Measurements from ENCODE around the gene USP35.
A peak's percentile ranks its signal among the peaks of the same experiment; 100 is the strongest.
"Not testable (repeated sequence)": the region's sequence is repeated elsewhere in the genome, so short reads cannot be mapped to it uniquely, and the experiment has no call there.

Gene USP35

DNA sequence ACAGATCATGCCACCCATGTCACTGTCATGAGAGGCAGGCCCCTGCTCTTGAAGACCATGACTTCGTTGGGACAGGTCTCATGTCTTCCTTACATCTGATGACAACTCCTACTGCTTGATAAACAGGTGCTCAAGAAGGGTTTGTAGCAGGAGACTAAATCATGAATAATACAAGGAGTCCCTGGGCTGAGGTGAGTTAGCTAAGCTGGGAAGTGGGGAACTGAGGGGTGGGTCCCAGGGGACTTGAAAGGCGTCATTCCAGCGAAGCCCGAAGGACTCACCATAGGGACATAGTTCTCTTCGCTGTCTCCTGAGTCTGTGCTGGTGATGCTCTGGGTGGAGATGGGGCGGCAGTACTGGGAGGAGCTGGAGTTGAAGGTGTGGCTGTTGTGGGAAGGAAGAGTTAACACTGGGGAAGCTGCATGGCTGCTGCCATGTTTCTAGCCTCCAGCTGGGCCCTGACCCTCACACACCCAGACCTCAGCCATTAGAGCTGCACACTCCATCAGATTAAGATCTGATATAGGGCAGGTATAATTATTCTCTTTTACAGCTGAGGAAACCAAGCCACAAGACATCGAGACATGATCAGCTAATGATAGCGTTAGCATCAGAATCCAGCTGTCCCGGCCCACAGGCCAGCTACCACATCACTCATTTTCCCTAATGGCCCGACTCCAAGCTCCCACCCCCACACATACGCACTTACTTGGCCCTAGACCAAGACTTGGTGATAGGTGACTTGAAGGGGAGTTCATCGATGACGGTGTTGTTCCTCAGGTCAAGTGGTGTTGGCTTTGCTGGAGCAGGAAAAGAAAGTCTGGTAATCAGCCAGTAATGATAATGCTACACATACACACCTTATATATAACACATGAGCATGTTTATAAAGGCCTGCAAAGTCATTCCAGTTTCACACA, 32.9 kb downstream of the USP35 start:
- no peak overlapping the region for H3K9ac ChIP-seq (ENCODE audit: low read length in 5 of 5)
- no peaks in the 10 kb centered on the region for H3K4me1 ChIP-seq (ENCODE audit: control insufficient read depth in 5 of 5, insufficient read depth in 5 of 5, low read length in 5 of 5)
- H3K27me3 ChIP-seq (ENCODE audit: control insufficient read depth in 5 of 5, insufficient read depth in 4 of 5, low read length in 5 of 5) = no peaks in the 10 kb centered on the region
- peaks cover 4 to 95% (median 90%) of the 10 kb centered on the region in 5 donors for H3K36me3 ChIP-seq (ENCODE audit: control insufficient read depth in 5 of 5, insufficient read depth in 5 of 5, low read length in 5 of 5)
- no peak overlapping the region for H3K27ac ChIP-seq (ENCODE audit: low read depth, low read length)
- no peaks in the 10 kb centered on the region for H3K9me3 ChIP-seq (ENCODE audit: control insufficient read depth in 5 of 5, low read length in 5 of 5)
- H3K4me3 ChIP-seq (ENCODE audit: low read depth in 1 of 5, low read length in 5 of 5) = no peak overlapping the region

DNA sequence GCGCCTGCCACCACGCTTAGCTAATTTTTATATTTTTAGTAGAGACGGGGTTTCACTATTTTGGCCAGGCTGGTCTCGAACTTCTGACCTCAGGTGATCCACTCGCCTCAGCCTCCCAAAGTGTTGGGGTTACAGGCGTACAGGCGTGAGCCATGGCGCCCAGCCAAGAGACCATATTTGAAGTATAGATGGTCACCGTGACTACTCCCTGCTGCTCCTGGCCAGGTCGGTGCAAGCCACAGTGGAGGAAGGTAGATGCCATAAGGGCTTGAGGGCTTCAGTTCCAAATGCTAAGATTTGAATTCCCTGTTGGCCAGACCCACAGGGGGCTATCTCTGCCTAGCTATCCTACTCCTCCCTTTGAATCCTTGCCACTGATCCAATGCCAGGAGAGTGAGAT, 34.0 kb downstream of the USP35 start:
- H3K4me3 ChIP-seq (ENCODE audit: low read depth in 1 of 5, low read length in 5 of 5); H3K9ac ChIP-seq (ENCODE audit: low read length in 5 of 5); H3K27me3 ChIP-seq (ENCODE audit: control insufficient read depth in 5 of 5, insufficient read depth in 4 of 5, low read length in 5 of 5); H3K4me1 ChIP-seq (ENCODE audit: control insufficient read depth in 5 of 5, insufficient read depth in 5 of 5, low read length in 5 of 5); H3K9me3 ChIP-seq (ENCODE audit: control insufficient read depth in 5 of 5, low read length in 5 of 5); H3K27ac ChIP-seq (ENCODE audit: low read depth, low read length): not testable (repeated sequence)
- H3K36me3 ChIP-seq (ENCODE audit: control insufficient read depth in 5 of 5, insufficient read depth in 5 of 5, low read length in 5 of 5) = peaks cover 4 to 87% (median 85%) of the 10 kb centered on the region in 5 donors

DNA sequence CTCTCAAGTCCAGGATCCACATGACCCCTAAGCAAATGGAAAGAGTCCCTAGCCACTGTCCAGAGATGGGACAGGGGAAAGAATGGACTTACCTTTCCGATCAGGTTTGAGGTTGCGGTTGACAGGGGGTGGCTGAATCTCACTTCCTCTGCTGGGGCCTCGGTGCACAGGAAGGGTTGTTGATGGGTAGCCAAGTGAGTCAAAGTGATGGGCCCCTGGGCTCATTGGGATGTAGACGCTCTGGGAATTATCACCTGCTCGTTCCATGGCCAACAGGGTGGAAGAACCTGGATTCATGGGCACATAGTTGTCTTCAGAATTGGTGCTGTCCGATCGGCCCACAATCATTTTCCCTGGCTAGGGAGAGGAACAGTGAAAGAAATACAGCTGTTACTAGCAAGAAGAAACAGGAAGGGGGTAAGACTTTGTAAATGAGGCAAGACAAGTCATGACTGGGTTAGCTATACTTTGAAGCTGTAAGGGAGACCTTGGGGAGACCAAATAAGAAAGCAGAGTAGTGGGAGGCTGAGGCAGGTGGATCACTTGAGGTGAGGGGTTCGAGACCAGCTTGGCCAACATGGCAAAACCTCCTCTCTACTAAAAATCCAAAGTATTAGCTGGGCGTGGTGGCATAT, 34.7 kb downstream of the USP35 start:
- Histone ChIP-seq H3K36me3 (ENCODE audit: control insufficient read depth in 5 of 5, insufficient read depth in 5 of 5, low read length in 5 of 5) (peaks cover 4 to 79% (median 79%) of the 10 kb centered on the region in 5 donors), H3K4me1 (ENCODE audit: control insufficient read depth in 5 of 5, insufficient read depth in 5 of 5, low read length in 5 of 5) (peaks cover 0 to 2% (median 0%) of the 10 kb centered on the region in 5 donors), H3K27me3 (ENCODE audit: control insufficient read depth in 5 of 5, insufficient read depth in 4 of 5, low read length in 5 of 5) (no peaks in the 10 kb centered on the region), H3K27ac (ENCODE audit: low read depth, low read length) (no peak overlapping the region), H3K4me3 (ENCODE audit: low read depth in 1 of 5, low read length in 5 of 5) (no peak overlapping the region), H3K9ac (ENCODE audit: low read length in 5 of 5) (no peak overlapping the region), H3K9me3 (ENCODE audit: control insufficient read depth in 5 of 5, low read length in 5 of 5) (no peaks in the 10 kb centered on the region)

DNA sequence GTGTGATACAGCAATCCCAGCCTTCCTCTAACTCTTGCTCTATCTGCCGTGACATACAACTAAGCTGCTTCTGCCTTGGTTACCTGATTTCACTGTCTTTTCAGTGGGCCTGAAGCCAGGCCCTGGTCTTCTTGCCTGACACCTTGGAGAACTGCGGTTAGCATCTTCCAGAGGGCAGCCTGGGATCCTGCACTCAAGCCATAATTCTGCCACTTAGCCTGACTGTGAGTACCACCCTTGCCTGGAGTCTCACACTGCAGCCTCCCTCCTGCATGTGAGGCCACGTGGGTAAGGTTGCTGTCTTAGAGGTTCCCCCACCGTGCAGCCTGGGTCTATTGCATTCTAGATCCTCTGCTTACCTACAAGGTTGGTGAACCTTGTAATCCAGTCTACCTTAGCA, 35.8 kb downstream of the USP35 start:
- H3K36me3 ChIP-seq (ENCODE audit: control insufficient read depth in 5 of 5, insufficient read depth in 5 of 5, low read length in 5 of 5) = peaks cover 4 to 69% (median 68%) of the 10 kb centered on the region in 5 donors
- H3K4me1 ChIP-seq (ENCODE audit: control insufficient read depth in 5 of 5, insufficient read depth in 5 of 5, low read length in 5 of 5) = peaks cover 0 to 5% (median 0%) of the 10 kb centered on the region in 5 donors

DNA sequence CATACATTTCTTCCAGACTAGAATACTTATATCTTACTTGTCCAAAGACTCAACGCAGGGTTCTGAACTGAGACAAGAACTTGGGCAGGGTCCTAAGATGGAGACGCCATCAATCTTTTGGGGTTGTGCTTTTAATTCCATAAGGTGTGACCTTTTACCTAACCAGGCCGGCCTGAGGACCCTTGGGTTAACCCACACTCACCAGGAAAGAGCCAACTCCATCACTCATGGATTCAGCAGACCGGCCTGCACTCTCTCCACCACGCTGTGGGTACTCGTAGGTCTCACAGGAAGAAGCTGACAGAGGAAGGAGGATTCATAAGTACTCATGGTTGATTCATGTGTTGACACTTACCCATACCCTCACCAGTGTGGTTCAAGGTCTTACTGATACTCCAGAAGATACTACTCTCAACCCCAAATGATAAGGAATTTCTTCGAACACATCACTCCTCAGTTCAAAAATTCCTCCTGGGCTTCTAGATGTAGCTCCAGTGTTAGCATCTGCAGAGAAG, 36.2 kb downstream of the USP35 start:
- Histone ChIP-seq H3K9me3 (ENCODE audit: control insufficient read depth in 5 of 5, low read length in 5 of 5) (no peaks in the 10 kb centered on the region), H3K9ac (ENCODE audit: low read length in 5 of 5) (no peak overlapping the region), H3K27ac (ENCODE audit: low read depth, low read length) (no peak overlapping the region), H3K36me3 (ENCODE audit: control insufficient read depth in 5 of 5, insufficient read depth in 5 of 5, low read length in 5 of 5) (peaks cover 4 to 64% (median 64%) of the 10 kb centered on the region in 5 donors), H3K27me3 (ENCODE audit: control insufficient read depth in 5 of 5, insufficient read depth in 4 of 5, low read length in 5 of 5) (no peaks in the 10 kb centered on the region), H3K4me1 (ENCODE audit: control insufficient read depth in 5 of 5, insufficient read depth in 5 of 5, low read length in 5 of 5) (peaks cover 0 to 5% (median 0%) of the 10 kb centered on the region in 5 donors), H3K4me3 (ENCODE audit: low read depth in 1 of 5, low read length in 5 of 5) (no peak overlapping the region)

More for the DNA sequence above, 35.8 kb downstream of the USP35 start:
- no peaks in the 10 kb centered on the region for H3K9me3 ChIP-seq (ENCODE audit: control insufficient read depth in 5 of 5, low read length in 5 of 5)
- no peak overlapping the region for H3K4me3 ChIP-seq (ENCODE audit: low read depth in 1 of 5, low read length in 5 of 5)
- H3K27me3 ChIP-seq (ENCODE audit: control insufficient read depth in 5 of 5, insufficient read depth in 4 of 5, low read length in 5 of 5) = no peaks in the 10 kb centered on the region
- no peak overlapping the region for H3K9ac ChIP-seq (ENCODE audit: low read length in 5 of 5)
- H3K27ac ChIP-seq (ENCODE audit: low read depth, low read length) = no peak overlapping the region

DNA sequence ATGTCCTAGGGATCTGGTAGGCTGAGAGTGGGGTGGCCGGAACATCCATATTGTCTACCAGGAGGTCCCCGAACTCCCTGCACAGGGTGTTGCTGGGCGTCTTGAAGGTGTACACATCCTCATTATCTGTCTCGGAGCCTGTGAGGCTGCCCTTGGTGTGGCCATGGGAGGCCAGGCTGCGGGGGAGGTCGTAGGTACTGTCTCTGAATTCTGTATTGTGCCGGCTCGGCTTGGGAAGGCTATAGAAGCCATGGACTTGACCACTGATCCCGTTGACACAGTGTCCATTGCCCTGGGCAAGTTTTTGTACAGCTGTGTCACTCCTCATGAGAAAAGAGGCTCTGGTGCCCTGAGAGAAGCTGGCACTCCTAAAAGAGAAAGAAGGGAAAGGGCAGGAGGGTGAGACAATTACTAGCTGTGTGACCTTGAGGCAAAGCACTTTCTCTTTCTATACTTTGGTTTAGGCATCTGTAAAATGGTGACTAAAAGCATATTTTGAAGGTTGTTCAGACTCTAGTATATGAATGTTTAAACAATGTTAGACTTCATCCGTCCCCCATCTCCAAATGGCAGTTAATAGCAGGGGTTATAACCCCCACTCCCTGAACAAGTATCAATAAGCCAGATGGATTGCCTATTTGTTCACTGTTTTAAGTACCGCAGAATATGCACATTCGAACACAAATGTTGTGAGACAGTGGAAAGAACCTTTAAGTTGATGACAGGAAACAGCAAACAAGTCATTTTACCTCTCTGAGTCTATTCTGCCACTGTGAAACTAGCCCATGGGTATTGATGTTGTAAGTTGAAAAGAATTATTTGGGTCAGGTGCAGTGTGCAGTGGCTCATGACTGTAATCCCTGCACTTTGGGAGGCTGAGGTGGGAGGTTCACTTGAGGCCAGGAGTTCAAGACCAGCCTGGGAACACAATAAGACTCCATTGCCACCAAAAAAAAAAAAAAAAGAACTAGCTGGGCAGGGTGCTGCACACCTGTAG, 38.3 kb downstream of the USP35 start:
- H3K36me3 ChIP-seq (ENCODE audit: control insufficient read depth in 5 of 5, insufficient read depth in 5 of 5, low read length in 5 of 5) = peaks cover 4 to 44% (median 43%) of the 10 kb centered on the region in 5 donors
- H3K9me3 ChIP-seq (ENCODE audit: control insufficient read depth in 5 of 5, low read length in 5 of 5) = no peaks in the 10 kb centered on the region
- H3K9ac ChIP-seq (ENCODE audit: low read length in 5 of 5) = no peak overlapping the region
- H3K27me3 ChIP-seq (ENCODE audit: control insufficient read depth in 5 of 5, insufficient read depth in 4 of 5, low read length in 5 of 5) = no peaks in the 10 kb centered on the region
- peaks cover 2 to 13% (median 12%) of the 10 kb centered on the region in 5 donors for H3K4me1 ChIP-seq (ENCODE audit: control insufficient read depth in 5 of 5, insufficient read depth in 5 of 5, low read length in 5 of 5)
- no peak overlapping the region for H3K27ac ChIP-seq (ENCODE audit: low read depth, low read length)
- H3K4me3 ChIP-seq (ENCODE audit: low read depth in 1 of 5, low read length in 5 of 5) = no peak overlapping the region

DNA sequence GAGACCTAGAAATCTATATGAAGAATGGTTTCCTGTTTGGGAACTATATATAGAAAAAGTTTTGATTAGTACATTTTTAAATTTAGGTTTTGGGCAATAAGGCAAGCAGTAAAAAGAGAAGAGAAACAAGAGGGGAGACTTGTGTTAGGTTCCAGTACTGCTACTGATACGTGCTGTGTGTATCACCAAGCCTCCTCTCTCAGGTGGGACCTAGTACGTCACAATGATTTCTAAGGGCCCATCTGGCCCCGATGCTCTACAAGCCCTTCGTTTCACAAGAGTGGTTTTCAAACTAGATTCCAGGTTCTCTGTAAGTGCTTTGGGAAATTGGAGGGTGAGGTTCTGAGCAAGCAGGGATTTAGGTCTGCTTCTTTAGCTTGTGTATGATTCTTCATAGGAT, 39.2 kb downstream of the USP35 start:
- H3K9me3 ChIP-seq (ENCODE audit: control insufficient read depth in 5 of 5, low read length in 5 of 5) = no peaks in the 10 kb centered on the region
- H3K9ac ChIP-seq (ENCODE audit: low read length in 5 of 5) = no peak overlapping the region
- H3K27ac ChIP-seq (ENCODE audit: low read depth, low read length) = peak overlapping the region; percentile 41
- H3K36me3 ChIP-seq (ENCODE audit: control insufficient read depth in 5 of 5, insufficient read depth in 5 of 5, low read length in 5 of 5) = peaks cover 4 to 39% (median 37%) of the 10 kb centered on the region in 5 donors
- H3K27me3 ChIP-seq (ENCODE audit: control insufficient read depth in 5 of 5, insufficient read depth in 4 of 5, low read length in 5 of 5) = no peaks in the 10 kb centered on the region
- peaks cover 2 to 18% (median 13%) of the 10 kb centered on the region in 5 donors for H3K4me1 ChIP-seq (ENCODE audit: control insufficient read depth in 5 of 5, insufficient read depth in 5 of 5, low read length in 5 of 5)
- no peak overlapping the region for H3K4me3 ChIP-seq (ENCODE audit: low read depth in 1 of 5, low read length in 5 of 5)

DNA sequence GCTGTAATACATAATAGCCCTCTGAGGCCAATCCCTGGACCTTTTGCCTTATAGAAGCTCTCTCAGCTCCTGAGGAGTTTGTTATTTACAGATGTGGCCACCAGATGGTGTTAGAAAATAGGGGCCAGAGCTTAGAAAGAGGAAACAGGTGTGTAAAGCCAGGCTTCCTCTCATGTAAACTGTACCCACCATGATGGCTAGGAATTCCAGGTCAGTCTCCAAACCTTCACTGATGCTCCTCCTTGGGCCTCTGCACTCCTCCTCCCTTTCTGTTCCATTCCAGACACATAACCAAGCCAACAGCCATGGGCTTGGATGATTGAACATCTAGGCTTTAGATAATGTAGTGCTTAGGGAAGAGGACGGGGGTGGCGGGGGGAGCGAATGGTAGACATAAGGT, 39.7 kb downstream of the USP35 start:
- Histone ChIP-seq H3K4me1 (ENCODE audit: control insufficient read depth in 5 of 5, insufficient read depth in 5 of 5, low read length in 5 of 5) (peaks cover 2 to 18% (median 13%) of the 10 kb centered on the region in 5 donors), H3K9ac (ENCODE audit: low read length in 5 of 5) (no peak overlapping the region), H3K9me3 (ENCODE audit: control insufficient read depth in 5 of 5, low read length in 5 of 5) (no peaks in the 10 kb centered on the region), H3K27ac (ENCODE audit: low read depth, low read length) (no peak overlapping the region), H3K4me3 (ENCODE audit: low read depth in 1 of 5, low read length in 5 of 5) (no peak overlapping the region), H3K27me3 (ENCODE audit: control insufficient read depth in 5 of 5, insufficient read depth in 4 of 5, low read length in 5 of 5) (no peaks in the 10 kb centered on the region), H3K36me3 (ENCODE audit: control insufficient read depth in 5 of 5, insufficient read depth in 5 of 5, low read length in 5 of 5) (peaks cover 4 to 33% (median 32%) of the 10 kb centered on the region in 5 donors)

DNA sequence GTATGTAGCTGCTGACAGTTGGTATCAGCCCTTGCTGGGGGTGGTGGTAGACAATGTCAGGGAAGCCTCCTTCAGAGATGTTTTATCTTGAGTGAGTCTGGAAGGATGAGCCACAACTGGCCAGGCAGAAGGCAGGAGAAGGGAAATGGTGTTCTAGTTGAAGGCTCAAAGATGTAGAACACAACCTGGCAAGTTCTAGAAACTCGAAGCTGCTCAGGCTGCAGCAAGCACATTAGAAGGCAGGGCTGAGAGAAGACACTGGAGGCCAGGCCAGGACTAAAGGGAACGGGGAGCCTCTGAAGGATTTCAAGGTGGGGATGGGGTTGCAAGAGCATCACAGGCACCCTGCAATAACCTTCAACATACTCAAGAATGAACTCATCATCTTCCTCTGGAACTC, 40.4 kb downstream of the USP35 start:
- Histone ChIP-seq H3K27me3 (ENCODE audit: control insufficient read depth in 5 of 5, insufficient read depth in 4 of 5, low read length in 5 of 5) (no peaks in the 10 kb centered on the region), H3K9me3 (ENCODE audit: control insufficient read depth in 5 of 5, low read length in 5 of 5) (no peaks in the 10 kb centered on the region), H3K4me1 (ENCODE audit: control insufficient read depth in 5 of 5, insufficient read depth in 5 of 5, low read length in 5 of 5) (peaks cover 2 to 18% (median 13%) of the 10 kb centered on the region in 5 donors), H3K27ac (ENCODE audit: low read depth, low read length) (no peak overlapping the region), H3K9ac (ENCODE audit: low read length in 5 of 5) (no peak overlapping the region), H3K36me3 (ENCODE audit: control insufficient read depth in 5 of 5, insufficient read depth in 5 of 5, low read length in 5 of 5) (peaks cover 4 to 28% (median 27%) of the 10 kb centered on the region in 5 donors), H3K4me3 (ENCODE audit: low read depth in 1 of 5, low read length in 5 of 5) (no peak overlapping the region)
